Panc1 (cell line): ENCODE measurements around the gene UAP1. TPM values are rescaled to one million over a fixed set of nuclear protein-coding genes. Genes with fewer than 3 reads are reported as not detected.

ENCODE experiments used
- ATAC-seq: fragments of 200-7000 bp; cut with Tn5 transposase; 2 replicates; pipeline ENCODE4 v1.9.1; 2020; ENCODE audit warnings: mild to moderate bottlenecking, moderate library complexity
- BruUV-seq: library from RNA; stranded (reverse); fragments of 400-500 nt; replicated peaks from 2 replicates; lab custom pipeline; 2021; lab: Mats Ljungman, UMichigan
- CTCF ChIA-PET: fragments of 300-600 bp; sonication (Branson Sonifier 250); formaldehyde crosslinking; loops from one replicate; lab custom pipeline; 2022; ENCODE audit warnings: antibody characterized with exemption; lab: Charles Lee
- POLR2A ChIA-PET: fragments of 300-600 bp; sonication (Branson Sonifier 250); formaldehyde crosslinking; loops from one replicate; lab custom pipeline; 2022; ENCODE audit warnings: antibody characterized with exemption; lab: Charles Lee
- DNase-seq: peaks from one replicate; pipeline ENCODE4 v3.0.0-alpha.2; 2010; ENCODE audit warnings: low read depth, low spot score
- H3K27ac ChIP-seq: 2 replicates; pipeline ENCODE4 v1.5.1; 2011; ENCODE audit warnings: mild to moderate bottlenecking, low read length, inconsistent platforms
- H3K27me3 ChIP-seq: fragments of 200-500 bp; sonication (Bioruptor generic); 2 replicates; pipeline ENCODE4 v1.6.0; 2014; ENCODE audit warnings: low read length, inconsistent platforms; ENCODE audit not compliant: control insufficient read depth, insufficient read depth
- H3K36me3 ChIP-seq: fragments of 200-500 bp; sonication (Bioruptor generic); 2 replicates; pipeline ENCODE4 v1.5.1; 2014; ENCODE audit warnings: inconsistent platforms, mild to moderate bottlenecking, low read length, moderate library complexity; ENCODE audit not compliant: control insufficient read depth, insufficient read depth
- H3K4me1 ChIP-seq: 2 replicates; pipeline ENCODE4 v1.5.1; 2011; ENCODE audit warnings: inconsistent platforms, mild to moderate bottlenecking, low read length, moderate library complexity; ENCODE audit not compliant: control insufficient read depth, insufficient read depth
- H3K4me3 ChIP-seq, 2 experiments: 2 replicates each; pipeline ENCODE4 v1.5.1; 2011 to 2012; ENCODE audit warnings: low read depth in 2 of 2, low read length in 2 of 2, mild to moderate bottlenecking in 2 of 2, inconsistent platforms in 1 of 2, moderate library complexity in 1 of 2
- H3K9me3 ChIP-seq: fragments of 200-500 bp; sonication (Bioruptor generic); 2 replicates; pipeline ENCODE4 v1.5.1; 2014; ENCODE audit warnings: low read depth, mild to moderate bottlenecking, inconsistent platforms, low read length, moderate library complexity; ENCODE audit not compliant: control insufficient read depth, insufficient read depth
- POLR2AphosphoS5 ChIP-seq: IDR thresholded peaks from 2 replicates; pipeline ENCODE4 v1.6.1; 2012; ENCODE audit warnings: mild to moderate bottlenecking, low read depth, low read length, moderate library complexity
- SIN3A ChIP-seq: IDR thresholded peaks from 2 replicates; pipeline ENCODE4 v1.6.1; 2012; ENCODE audit warnings: low read depth, mild to moderate bottlenecking, low read length, moderate library complexity, borderline replicate concordance; ENCODE audit not compliant: insufficient read depth
- TCF7L2 ChIP-seq: IDR thresholded peaks from 2 replicates; pipeline ENCODE4 v1.6.1; 2011; ENCODE audit warnings: mild to moderate bottlenecking, low read depth, low read length, inconsistent platforms
- in situ Hi-C: cut with HindIII; loops from 2 replicates; pipeline ENCODE4 v1.10.0; 2016; ENCODE audit warnings: low sequenced_read_pairs, low pct_unique_long_range_greater_than_20kb
- intact Hi-C: fragments of 100-400 bp; cut with micrococcal nuclease; formaldehyde crosslinking; loops from one replicate; pipeline ENCODE4 v1.10.0; 2022; ENCODE audit not compliant: unreplicated experiment
- total RNA-seq: library from RNA; stranded (reverse); gene quantifications from one replicate; pipeline ENCODE4 v1.2.1, GENCODE V29; 2021; ENCODE audit not compliant: unreplicated experiment
- TF ChIP-seq, protein P1 (sequence below), 2 experiments: IDR thresholded peaks; 2 replicates each; pipeline ENCODE4 v1.6.1; 2011 to 2012; ENCODE audit warnings: low read depth in 2 of 2, control low read depth in 1 of 2, low read length in 1 of 2, mild to moderate bottlenecking in 1 of 2, moderate library complexity in 1 of 2; ENCODE audit not compliant: insufficient read depth in 1 of 2
- TF ChIP-seq, protein P2 (sequence below): fragments of 450-650 bp; IDR thresholded peaks from 2 replicates; pipeline ENCODE4 v1.5.1; 2017; ENCODE audit warnings: mild to moderate bottlenecking

UAP1 gene
- total RNA-seq, 1 experiment from 2014 or later, result 97.7 TPM

DNA sequence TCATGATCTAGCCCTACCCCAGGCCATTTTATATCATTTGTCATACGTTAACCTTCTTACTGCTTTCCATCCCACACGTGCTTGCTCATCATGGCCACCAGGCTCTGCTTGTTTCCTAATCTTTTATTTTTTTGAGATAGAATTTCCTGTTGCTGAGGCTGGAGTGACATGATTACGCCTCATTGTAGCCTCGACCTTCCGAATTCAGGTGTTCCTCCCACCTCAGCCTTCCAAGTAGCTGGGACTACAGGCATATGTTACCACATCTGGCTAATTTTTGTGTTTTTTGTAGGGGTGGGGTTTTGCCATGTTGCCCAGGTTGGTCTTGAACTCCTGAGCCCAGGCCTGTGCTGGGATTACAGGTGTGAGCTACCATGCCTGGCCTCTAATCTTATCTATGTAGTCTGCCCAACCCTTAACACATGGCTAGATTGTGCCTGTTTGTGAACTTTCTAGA, 3.3 kb downstream of the UAP1 start:
- H3K36me3 ChIP-seq, result peaks cover 9% of the 10 kb centered on the region; the same call in 1 of the 2 replicates
- TF ChIP-seq SIN3A (no peak), POLR2AphosphoS5 (no peak), TCF7L2 (no peak)
- TF ChIP-seq, protein P1, sequence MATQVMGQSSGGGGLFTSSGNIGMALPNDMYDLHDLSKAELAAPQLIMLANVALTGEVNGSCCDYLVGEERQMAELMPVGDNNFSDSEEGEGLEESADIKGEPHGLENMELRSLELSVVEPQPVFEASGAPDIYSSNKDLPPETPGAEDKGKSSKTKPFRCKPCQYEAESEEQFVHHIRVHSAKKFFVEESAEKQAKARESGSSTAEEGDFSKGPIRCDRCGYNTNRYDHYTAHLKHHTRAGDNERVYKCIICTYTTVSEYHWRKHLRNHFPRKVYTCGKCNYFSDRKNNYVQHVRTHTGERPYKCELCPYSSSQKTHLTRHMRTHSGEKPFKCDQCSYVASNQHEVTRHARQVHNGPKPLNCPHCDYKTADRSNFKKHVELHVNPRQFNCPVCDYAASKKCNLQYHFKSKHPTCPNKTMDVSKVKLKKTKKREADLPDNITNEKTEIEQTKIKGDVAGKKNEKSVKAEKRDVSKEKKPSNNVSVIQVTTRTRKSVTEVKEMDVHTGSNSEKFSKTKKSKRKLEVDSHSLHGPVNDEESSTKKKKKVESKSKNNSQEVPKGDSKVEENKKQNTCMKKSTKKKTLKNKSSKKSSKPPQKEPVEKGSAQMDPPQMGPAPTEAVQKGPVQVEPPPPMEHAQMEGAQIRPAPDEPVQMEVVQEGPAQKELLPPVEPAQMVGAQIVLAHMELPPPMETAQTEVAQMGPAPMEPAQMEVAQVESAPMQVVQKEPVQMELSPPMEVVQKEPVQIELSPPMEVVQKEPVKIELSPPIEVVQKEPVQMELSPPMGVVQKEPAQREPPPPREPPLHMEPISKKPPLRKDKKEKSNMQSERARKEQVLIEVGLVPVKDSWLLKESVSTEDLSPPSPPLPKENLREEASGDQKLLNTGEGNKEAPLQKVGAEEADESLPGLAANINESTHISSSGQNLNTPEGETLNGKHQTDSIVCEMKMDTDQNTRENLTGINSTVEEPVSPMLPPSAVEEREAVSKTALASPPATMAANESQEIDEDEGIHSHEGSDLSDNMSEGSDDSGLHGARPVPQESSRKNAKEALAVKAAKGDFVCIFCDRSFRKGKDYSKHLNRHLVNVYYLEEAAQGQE (IDR thresholded peaks at IDR 0.05; ENCODE audit: insufficient read depth in 1 of 2, low read depth in 2 of 2, low read length in 1 of 2), result no peak
- TF ChIP-seq, protein P2, sequence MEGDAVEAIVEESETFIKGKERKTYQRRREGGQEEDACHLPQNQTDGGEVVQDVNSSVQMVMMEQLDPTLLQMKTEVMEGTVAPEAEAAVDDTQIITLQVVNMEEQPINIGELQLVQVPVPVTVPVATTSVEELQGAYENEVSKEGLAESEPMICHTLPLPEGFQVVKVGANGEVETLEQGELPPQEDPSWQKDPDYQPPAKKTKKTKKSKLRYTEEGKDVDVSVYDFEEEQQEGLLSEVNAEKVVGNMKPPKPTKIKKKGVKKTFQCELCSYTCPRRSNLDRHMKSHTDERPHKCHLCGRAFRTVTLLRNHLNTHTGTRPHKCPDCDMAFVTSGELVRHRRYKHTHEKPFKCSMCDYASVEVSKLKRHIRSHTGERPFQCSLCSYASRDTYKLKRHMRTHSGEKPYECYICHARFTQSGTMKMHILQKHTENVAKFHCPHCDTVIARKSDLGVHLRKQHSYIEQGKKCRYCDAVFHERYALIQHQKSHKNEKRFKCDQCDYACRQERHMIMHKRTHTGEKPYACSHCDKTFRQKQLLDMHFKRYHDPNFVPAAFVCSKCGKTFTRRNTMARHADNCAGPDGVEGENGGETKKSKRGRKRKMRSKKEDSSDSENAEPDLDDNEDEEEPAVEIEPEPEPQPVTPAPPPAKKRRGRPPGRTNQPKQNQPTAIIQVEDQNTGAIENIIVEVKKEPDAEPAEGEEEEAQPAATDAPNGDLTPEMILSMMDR, result no peak
- H3K27me3 ChIP-seq, result no peaks in the 10 kb centered on the region
- H3K4me3 ChIP-seq, result peak overlapping the region; percentile 48 to 95
- H3K4me1 ChIP-seq, result peaks cover 25% of the 10 kb centered on the region
- ATAC-seq (no peak), DNase-seq (no peak)
- intact Hi-C loops, result no loop called here
- in situ Hi-C loops, result no loop called here
- BruUV-seq, result no TSS peak
- peak overlapping the region; percentile 89 for H3K27ac ChIP-seq
- ChIA-PET CTCF (no interaction called here), POLR2A (no interaction called here)
- no peaks in the 10 kb centered on the region for H3K9me3 ChIP-seq

DNA sequence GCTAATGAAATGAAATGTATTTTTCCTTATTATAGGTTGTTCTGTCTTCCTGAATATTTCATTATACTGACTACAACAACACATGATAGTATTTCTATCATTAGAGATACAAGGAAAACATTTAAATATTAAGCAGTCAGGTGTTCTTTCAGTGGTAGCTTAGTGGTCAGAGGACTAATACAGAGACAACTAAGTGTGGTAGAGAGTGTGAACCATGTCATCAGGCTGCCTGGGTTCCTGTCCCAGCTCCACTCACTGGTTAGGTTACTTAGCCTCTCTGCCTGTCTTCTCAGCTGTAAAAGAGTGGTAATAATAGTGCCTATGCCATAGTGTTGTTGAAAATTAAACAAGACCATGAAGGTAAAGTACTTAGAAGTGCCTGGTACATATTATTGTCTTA, 3.9 kb downstream of the UAP1 start:
- peaks cover 10% of the 10 kb centered on the region; the same call in 1 of the 2 replicates for H3K36me3 ChIP-seq
- H3K27me3 ChIP-seq, result no peaks in the 10 kb centered on the region
- no peak for ATAC-seq
- TF ChIP-seq, protein P2, result no peak
- TF ChIP-seq POLR2AphosphoS5, result no peak
- no peak for TF ChIP-seq SIN3A
- TF ChIP-seq, protein P1 (IDR thresholded peaks at IDR 0.05; ENCODE audit: insufficient read depth in 1 of 2, low read depth in 2 of 2, low read length in 1 of 2), result no peak
- TF ChIP-seq TCF7L2, result no peak
- intact Hi-C loops (no loop called here), in situ Hi-C loops (no loop called here)
- H3K27ac ChIP-seq, result no peak overlapping the region
- ChIA-PET CTCF (no interaction called here), POLR2A (no interaction called here)
- no peak for DNase-seq
- no peaks in the 10 kb centered on the region for H3K9me3 ChIP-seq
- TSS peak; percentile 0 for BruUV-seq
- H3K4me3 ChIP-seq, result peak overlapping the region; percentile 19 to 95; a peak in 2 of 4 replicates
- H3K4me1 ChIP-seq, result peaks cover 22% of the 10 kb centered on the region
